H1 (cell line): ENCODE results near the gene KDM5A. TPM values are rescaled to one million over a fixed set of nuclear protein-coding genes. Genes with fewer than 3 reads are reported as not detected.

Experiments used
- CTCF ChIA-PET: fragments of 300-600 bp; sonication (Branson Sonifier 250); formaldehyde crosslinking; loops from one replicate; lab custom pipeline; 2021; ENCODE audit not compliant: partially characterized antibody; lab: Charles Lee
- POLR2A ChIA-PET: fragments of 300-600 bp; sonication (Branson Sonifier 250); formaldehyde crosslinking; loops from one replicate; lab custom pipeline; 2021; ENCODE audit warnings: inconsistent platforms; ENCODE audit not compliant: partially characterized antibody; lab: Charles Lee
- DNase-seq, 2 experiments: peaks; one replicate each; pipeline versions ENCODE4 v3.0.0 to v3.0.0-alpha.2; 2010 to 2022; ENCODE audit warnings: low spot score in 2 of 2, low read depth in 1 of 2, mixed read lengths in 1 of 2
- FAIRE-seq: peaks from 2 replicates; lab custom pipeline; 2011; peaks lifted over from hg19 to GRCh38; lab: Jason Lieb, UNC
- H2AFZ ChIP-seq: 2 replicates; pipeline ENCODE4 v1.8.1; 2012; ENCODE audit warnings: low read length, inconsistent platforms
- H2AK5ac ChIP-seq: 2 replicates; pipeline ENCODE4 v1.6.1; 2013; ENCODE audit warnings: low read depth, low read length
- H2BK120ac ChIP-seq: replicated peaks from 2 replicates; pipeline ENCODE3; 2013; ENCODE audit warnings: low read depth, low read length, inconsistent platforms
- H2BK12ac ChIP-seq: 2 replicates; pipeline ENCODE4 v1.6.1; 2013; ENCODE audit warnings: low read depth, low read length
- H2BK15ac ChIP-seq: 2 replicates; pipeline ENCODE4 v1.6.1; 2013; ENCODE audit warnings: low read length
- H2BK20ac ChIP-seq: 2 replicates; pipeline ENCODE4 v1.6.1; 2013; ENCODE audit warnings: low read length
- H2BK5ac ChIP-seq: 2 replicates; pipeline ENCODE4 v1.6.1; 2013; ENCODE audit warnings: low read depth, low read length
- H3K14ac ChIP-seq: 2 replicates; pipeline ENCODE4 v1.6.1; 2013; ENCODE audit warnings: inconsistent platforms; ENCODE audit not compliant: insufficient read length
- H3K18ac ChIP-seq: 2 replicates; pipeline ENCODE4 v1.6.1; 2013; ENCODE audit warnings: low read length; ENCODE audit errors: extremely low read depth
- H3K23ac ChIP-seq: 2 replicates; pipeline ENCODE4 v1.6.1; 2013; ENCODE audit warnings: inconsistent platforms; ENCODE audit not compliant: insufficient read length
- H3K23me2 ChIP-seq: 2 replicates; pipeline ENCODE4 v1.6.1; 2013; ENCODE audit warnings: low read depth, low read length
- H3K27ac ChIP-seq: 2 replicates; pipeline ENCODE4 v1.6.1; 2011; ENCODE audit warnings: low read depth, low read length, inconsistent platforms
- H3K27me3 ChIP-seq, 4 experiments: replicated peaks in 1 of 4; 1 replicate in 1 of 4; 2 replicates in 3 of 4; pipeline versions ENCODE4 v1.6.1 to v1.8.1; 2011 to 2013; ENCODE audit warnings: low read length in 3 of 4, mild to moderate bottlenecking in 3 of 4, inconsistent platforms in 2 of 4, mixed read lengths in 2 of 4, moderate library complexity in 1 of 4; ENCODE audit not compliant: control insufficient read depth in 3 of 4, insufficient read depth in 3 of 4; ENCODE audit errors: extremely low read depth in 1 of 4
- H3K36me3 ChIP-seq, 4 experiments: 2 replicates each; pipeline versions ENCODE4 v1.6.1 to v1.8.1; 2011 to 2013; ENCODE audit warnings: mild to moderate bottlenecking in 4 of 4, low read length in 3 of 4, moderate library complexity in 2 of 4, control low read depth in 1 of 4, inconsistent platforms in 1 of 4; ENCODE audit not compliant: insufficient read depth in 4 of 4, control insufficient read depth in 2 of 4
- H3K4ac ChIP-seq: replicated peaks from 2 replicates; pipeline ENCODE3; 2013; ENCODE audit warnings: low read length, low read depth, mixed read lengths, inconsistent platforms; ENCODE audit not compliant: insufficient read length
- H3K4me1 ChIP-seq, 4 experiments: replicated peaks in 1 of 4; 1 replicate in 1 of 4; 2 replicates in 3 of 4; pipeline versions ENCODE4 v1.6.1 to v1.8.1; 2011 to 2013; ENCODE audit warnings: low read length in 3 of 4, inconsistent platforms in 2 of 4, mixed read lengths in 1 of 4; ENCODE audit not compliant: insufficient read depth in 4 of 4, control insufficient read depth in 3 of 4
- H3K4me2 ChIP-seq, 2 experiments: 2 replicates each; pipeline versions ENCODE4 v1.6.1 to v1.8.1; 2011 to 2013; ENCODE audit warnings: low read depth in 2 of 2, low read length in 2 of 2, control low read depth in 1 of 2, inconsistent platforms in 1 of 2, mild to moderate bottlenecking in 1 of 2; ENCODE audit not compliant: insufficient read depth in 1 of 2
- H3K4me3 ChIP-seq, 4 experiments: fragments of 200-600, 300-600 bp in 1 of 4; sonication (generic), shearing (Covaris generic), sonication (Bioruptor Twin) in 1 of 4; 2 replicates each; pipeline versions ENCODE4 v1.5.1 to v1.8.1; 2011 to 2016; ENCODE audit warnings: low read length in 4 of 4, low read depth in 3 of 4, control low read depth in 2 of 4, inconsistent platforms in 2 of 4, mild to moderate bottlenecking in 2 of 4, mixed read lengths in 1 of 4, moderate library complexity in 1 of 4; ENCODE audit not compliant: insufficient read depth in 2 of 4; ENCODE audit errors: extremely low read depth in 1 of 4
- H3K56ac ChIP-seq: replicated peaks from 2 replicates; pipeline ENCODE3; 2013; ENCODE audit warnings: low read depth, mild to moderate bottlenecking, mixed read lengths, low read length, inconsistent platforms; ENCODE audit not compliant: insufficient read length
- H3K79me1 ChIP-seq: 2 replicates; pipeline ENCODE4 v1.6.1; 2013; ENCODE audit warnings: low read depth, low read length, control low read depth
- H3K79me2 ChIP-seq, 2 experiments: 2 replicates each; pipeline versions ENCODE4 v1.6.1 to v1.8.1; 2012 to 2013; ENCODE audit warnings: low read length in 2 of 2, mild to moderate bottlenecking in 2 of 2, inconsistent platforms in 1 of 2; ENCODE audit not compliant: insufficient read depth in 2 of 2, control insufficient read depth in 1 of 2
- H3K9ac ChIP-seq, 4 experiments: replicated peaks in 1 of 4; 1 replicate in 1 of 4; 2 replicates in 3 of 4; pipeline versions ENCODE4 v1.6.1 to v1.8.1; 2011 to 2013; ENCODE audit warnings: low read depth in 3 of 4, low read length in 3 of 4, control low read depth in 2 of 4, mild to moderate bottlenecking in 2 of 4, moderate library complexity in 2 of 4, inconsistent platforms in 1 of 4; ENCODE audit errors: extremely low read depth in 1 of 4
- H3K9me3 ChIP-seq, 2 experiments: 2 replicates each; pipeline versions ENCODE4 v1.6.1 to v1.8.1; 2012 to 2013; ENCODE audit warnings: mild to moderate bottlenecking in 2 of 2, moderate library complexity in 2 of 2, control low read depth in 1 of 2, inconsistent platforms in 1 of 2, low read depth in 1 of 2, low read length in 1 of 2, mixed read lengths in 1 of 2; ENCODE audit not compliant: insufficient read depth in 2 of 2
- H4K20me1 ChIP-seq, 2 experiments: replicated peaks in 1 of 2; 2 replicates each; pipeline versions ENCODE3 to v1.8.1; 2011 to 2013; ENCODE audit warnings: inconsistent platforms in 2 of 2, low read length in 2 of 2, mild to moderate bottlenecking in 1 of 2; ENCODE audit not compliant: insufficient read depth in 2 of 2, control insufficient read depth in 1 of 2
- H4K5ac ChIP-seq: 2 replicates; pipeline ENCODE4 v1.6.1; 2013; ENCODE audit warnings: low read length, low read depth, mixed read lengths, inconsistent platforms; ENCODE audit not compliant: insufficient read length
- H4K8ac ChIP-seq: 2 replicates; pipeline ENCODE4 v1.8.0; 2013; ENCODE audit warnings: mild to moderate bottlenecking, moderate library complexity, low read length, inconsistent platforms; ENCODE audit not compliant: insufficient read depth; ENCODE audit errors: extremely low read depth
- H4K91ac ChIP-seq: replicated peaks from 2 replicates; pipeline ENCODE3; 2013; ENCODE audit warnings: low read length, mixed read lengths, inconsistent platforms; ENCODE audit not compliant: insufficient read length
- CBX5 ChIP-seq: fragments of 300-800, 300-1000 bp; sonication (generic); IDR thresholded peaks from 2 replicates; pipeline ENCODE4 v1.7.1; 2016; ENCODE audit warnings: antibody characterized with exemption, low read length, low read depth
- CHD1 ChIP-seq: IDR thresholded peaks from 2 replicates; pipeline ENCODE4 v1.6.1; 2012; ENCODE audit warnings: low read depth, low read length, improper control_type of control experiment
- CREB1 ChIP-seq: IDR thresholded peaks from 2 replicates; pipeline ENCODE4 v1.6.1; 2012; ENCODE audit warnings: inconsistent platforms
- EGR1 ChIP-seq: IDR thresholded peaks from 2 replicates; pipeline ENCODE4 v1.6.1; 2011; ENCODE audit warnings: low read depth, low read length, borderline replicate concordance
- POLR2AphosphoS5 ChIP-seq: IDR thresholded peaks from 2 replicates; pipeline ENCODE4 v1.6.1; 2011; ENCODE audit warnings: low read depth, low read length
- SAP30 ChIP-seq: fragments of 300-600 bp; sonication (generic); IDR thresholded peaks from 2 replicates; pipeline ENCODE4 v1.7.1; 2012; ENCODE audit warnings: low read length, moderate library complexity, mild to moderate bottlenecking, inconsistent platforms; ENCODE audit not compliant: insufficient read depth, insufficient replicate concordance
- USF2 ChIP-seq: IDR thresholded peaks from 2 replicates; pipeline ENCODE4 v1.6.1; 2011; ENCODE audit warnings: low read length, improper control_type of control experiment
- WGBS, 2 experiments: shearing (Covaris generic) in 1 of 2; methylation state at CpG; one replicate each; pipeline versions ENCODE4 v1.1.6 to v1.1.7; 2013 to 2015; ENCODE audit warnings: low lambda C conversion rate in 2 of 2, mixed read lengths in 2 of 2, inconsistent platforms in 1 of 2, low coverage in 1 of 2, missing lambda C conversion rate in 1 of 2; ENCODE audit not compliant: insufficient replicate concordance in 2 of 2, insufficient coverage in 1 of 2, insufficient read length in 1 of 2; ENCODE audit errors: extremely low coverage in 1 of 2, missing lambda C conversion rate in 1 of 2; 5-methylcytosine and 5-hydroxymethylcytosine counted together
- polyA plus RNA-seq, 7 experiments: library from polyadenylated mRNA; depleted of rRNA in 3 of 7; stranded (reverse) in 5 of 7; unstranded in 2 of 7; fragments of >200 nt in 5 of 7; fragments of 200-250 nt in 2 of 7; gene quantifications; 1 replicate in 5 of 7; 2 replicates in 1 of 7; 4 replicates in 1 of 7; pipeline versions ENCODE4 v1.2.1 to v1.2.3, GENCODE V29; 2011 to 2013; ENCODE audit warnings: missing spikeins in 2 of 7, mixed read lengths in 2 of 7
- total RNA-seq: library from RNA; stranded (reverse); fragmentation: NEBNext Ultra II Directional; extraction: Animal tissue kit (Norgen Biotek cat#: 25700); gene quantifications from 2 replicates; pipeline ENCODE4 v1.2.1, GENCODE V29; 2021

The KDM5A gene
- total and polyA plus RNA-seq, 2 of the 8 experiments (the other 6 are each of a cell fraction or from before 2014, with no cell fraction given), result 6.3 to 36.9 TPM

- Histone ChIP-seq H2BK12ac (no peak overlapping the region), H3K79me1 (no peaks in the 10 kb centered on the region), H3K9me3 (peaks cover 8 to 13% of the 10 kb centered on the region in 2 experiments), H4K91ac (no peak overlapping the region), H3K4me3 (no peak overlapping the region), H3K27me3 (no peaks in the 10 kb centered on the region), H3K4ac (no peak overlapping the region), H3K23me2 (no peaks in the 10 kb centered on the region), H3K23ac (no peak overlapping the region), H2BK5ac (no peak overlapping the region), H4K5ac (no peak overlapping the region), H2BK120ac (no peak overlapping the region), H4K20me1 (no peaks in the 10 kb centered on the region), H3K4me1 (peaks cover 0 to 2% (median 0%) of the 10 kb centered on the region in 4 experiments; a peak in 2 of 7 replicates), H3K36me3 (no peaks in the 10 kb centered on the region), H3K18ac (no peak overlapping the region), H2AK5ac (no peak overlapping the region), H3K27ac (no peak overlapping the region), H3K79me2 (no peaks in the 10 kb centered on the region), H2BK15ac (no peak overlapping the region), H2BK20ac (no peak overlapping the region), H2AFZ (no peak overlapping the region), H3K9ac (no peak overlapping the region), H3K56ac (no peak overlapping the region), H3K4me2 (no peak overlapping the region), H4K8ac (no peak overlapping the region), H3K14ac (no peak overlapping the region)
- 92% methylated on average over 9 of the region's 9 CpGs; no CpG with 5 or more reads in 1 of the 2 experiments for WGBS, 2 experiments
- ChIA-PET POLR2A (no interaction called here), CTCF (interaction anchor here (0.6 to 2.5 kb wide), 2 partner anchors 18 to 984 kb away, joined by 3 to 11 read pairs; no protein-coding TSS in a partner anchor)
- TF ChIP-seq EGR1 (no peak), CHD1 (no peak), SAP30 (no peak), POLR2AphosphoS5 (no peak), USF2 (no peak), CBX5 (no peak), CREB1 (no peak)
- DNase-seq, result no peak
- FAIRE-seq, result no peak
These were observed 151.0 kb downstream of the KDM5A start for GRCh38 chr12:238116-238515.
